HG02973 (cell line): ENCODE measurements around the gene P3H1.
"Not testable (repeated sequence)": the region's sequence is repeated elsewhere in the genome, so short reads cannot be mapped to it uniquely, and the experiment has no call there.

Experiments used
- ATAC-seq: cut with Tn5 transposase; IDR thresholded peaks from one replicate; pipeline ENCODE4 v1.9.1; 2021; ENCODE audit warnings: moderate library complexity; ENCODE audit not compliant: unreplicated experiment

Gene P3H1

GRCh38 chr1:42733415-42734200 is 33.2 kb downstream of the P3H1 start:
- no peak for ATAC-seq

GRCh38 chr1:42732126-42732680 is 34.6 kb downstream of the P3H1 start:
- no peak for ATAC-seq

- no peak for ATAC-seq
Observed at GRCh38 chr1:42731585-42731984, 35.2 kb downstream of the P3H1 start.

- no peak for ATAC-seq
Observed at GRCh38 chr1:42730988-42731387, 35.8 kb downstream of the P3H1 start.

- ATAC-seq: no peak
Observed at GRCh38 chr1:42730002-42730401, 36.8 kb downstream of the P3H1 start.

- ATAC-seq: not testable (repeated sequence)
Observed at GRCh38 chr1:42725820-42726219, 41.0 kb downstream of the P3H1 start.

- ATAC-seq: no peak
Observed at GRCh38 chr1:42723511-42723910, 43.3 kb downstream of the P3H1 start.

- not testable (repeated sequence) for ATAC-seq
Observed at GRCh38 chr1:42722403-42722802, 44.4 kb downstream of the P3H1 start.

- ATAC-seq: no peak
Observed at GRCh38 chr1:42721926-42722325, 44.9 kb downstream of the P3H1 start.

GRCh38 chr1:42720868-42721267 is 46.0 kb downstream of the P3H1 start:
- no peak for ATAC-seq

GRCh38 chr1:42714441-42714840 is 52.4 kb downstream of the P3H1 start:
- ATAC-seq: not testable (repeated sequence)

GRCh38 chr1:42713293-42713692 is 53.5 kb downstream of the P3H1 start:
- no peak for ATAC-seq

GRCh38 chr1:42712808-42713207 is 54.0 kb downstream of the P3H1 start:
- not testable (repeated sequence) for ATAC-seq

- ATAC-seq: no peak
Observed at GRCh38 chr1:42703888-42704464, 62.9 kb downstream of the P3H1 start.

- ATAC-seq: no peak
Observed at GRCh38 chr1:42700006-42700405, 66.8 kb downstream of the P3H1 start.

GRCh38 chr1:42698081-42698813 is 68.6 kb downstream of the P3H1 start:
- no peak for ATAC-seq
